Left hindlimb (tissue), 1 donor: Measurements from ENCODE around the gene PROSER3.
"Not testable (repeated sequence)": the region's sequence is repeated elsewhere in the genome, so short reads cannot be mapped to it uniquely, and the experiment has no call there.

Experiments used
- DNase-seq: peaks from one replicate; pipeline ENCODE4 v3.0.0-alpha.2; 2018

PROSER3 gene

DNA sequence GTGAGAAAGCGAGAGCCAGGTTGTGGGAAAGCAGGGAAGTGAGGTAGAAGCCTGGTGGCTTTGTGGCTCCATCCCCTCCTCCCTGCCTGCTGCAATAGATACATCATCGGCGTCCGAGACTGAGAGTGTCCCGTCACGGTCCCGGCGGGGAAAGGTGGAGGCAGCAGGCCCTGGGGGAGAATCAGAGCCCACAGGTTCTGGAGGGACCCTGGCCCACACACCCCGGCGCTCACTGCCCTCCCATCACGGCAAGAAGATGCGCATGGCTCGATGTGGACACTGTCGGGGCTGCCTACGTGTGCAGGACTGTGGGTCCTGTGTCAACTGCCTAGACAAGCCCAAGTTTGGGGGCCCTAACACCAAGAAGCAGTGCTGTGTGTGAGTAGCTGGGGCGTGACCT, 35.1 kb upstream of the PROSER3 start:
- peak; percentile 9 for DNase-seq

GRCh38 chr19:35723671-35724070, 34.3 kb upstream of the PROSER3 start:
- no peak for DNase-seq

DNA sequence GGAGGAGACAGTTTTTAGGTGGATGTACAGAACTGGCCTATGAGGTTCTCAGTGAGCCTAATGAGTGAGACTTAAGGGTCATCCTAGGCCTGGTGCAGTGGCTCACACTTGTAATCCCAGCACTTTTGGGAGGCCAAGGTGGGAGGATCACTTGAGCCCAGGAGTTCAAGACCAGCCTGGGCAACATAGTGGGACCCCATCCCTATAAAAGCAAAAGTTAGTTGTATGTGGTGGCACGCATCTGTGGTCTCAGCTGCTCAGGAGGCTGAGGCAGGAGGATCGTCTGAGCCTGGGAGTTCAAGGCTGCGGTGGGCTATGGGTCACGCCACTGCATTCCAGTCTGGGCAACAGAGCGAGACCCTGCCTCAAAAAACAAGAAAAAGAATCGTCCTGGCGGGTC, 33.8 kb upstream of the PROSER3 start:
- not testable (repeated sequence) for DNase-seq

GRCh38 chr19:35724560-35724959, 33.4 kb upstream of the PROSER3 start:
- DNase-seq = no peak

- no peak for DNase-seq
Measured at GRCh38 chr19:35725216-35725861, 32.6 kb upstream of the PROSER3 start.

GRCh38 chr19:35727053-35727955, 30.7 kb upstream of the PROSER3 start:
- DNase-seq = no peak

- no peak for DNase-seq
Measured at GRCh38 chr19:35727956-35728706, 29.8 kb upstream of the PROSER3 start.

GRCh38 chr19:35729021-35729420, 29.0 kb upstream of the PROSER3 start:
- no peak for DNase-seq

- DNase-seq = no peak
Measured at GRCh38 chr19:35729763-35730162, 28.2 kb upstream of the PROSER3 start.

DNA sequence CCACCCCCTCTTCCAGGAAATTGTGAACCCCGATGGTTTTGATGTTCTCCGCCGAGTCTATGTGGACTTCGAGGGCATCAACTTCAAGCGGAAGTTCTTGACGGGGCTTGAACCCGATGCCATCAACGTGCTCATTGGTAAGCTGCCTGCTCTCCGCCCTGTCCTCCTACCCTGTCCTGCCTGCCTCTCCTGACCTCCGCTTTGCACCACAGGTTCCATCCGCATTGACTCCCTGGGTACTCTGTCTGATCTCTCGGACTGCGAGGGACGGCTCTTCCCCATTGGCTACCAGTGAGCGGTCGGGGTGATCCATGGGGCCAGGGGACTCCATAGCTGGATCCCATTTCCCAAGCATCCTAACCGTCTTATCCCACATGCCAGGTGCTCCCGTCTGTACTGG, 27.6 kb upstream of the PROSER3 start:
- no peak for DNase-seq

GRCh38 chr19:35731353-35731752, 26.6 kb upstream of the PROSER3 start:
- no peak for DNase-seq

GRCh38 chr19:35731779-35732405, 26.1 kb upstream of the PROSER3 start:
- DNase-seq = no peak

- no peak for DNase-seq
Measured at GRCh38 chr19:35732540-35733179, 25.3 kb upstream of the PROSER3 start.

DNA sequence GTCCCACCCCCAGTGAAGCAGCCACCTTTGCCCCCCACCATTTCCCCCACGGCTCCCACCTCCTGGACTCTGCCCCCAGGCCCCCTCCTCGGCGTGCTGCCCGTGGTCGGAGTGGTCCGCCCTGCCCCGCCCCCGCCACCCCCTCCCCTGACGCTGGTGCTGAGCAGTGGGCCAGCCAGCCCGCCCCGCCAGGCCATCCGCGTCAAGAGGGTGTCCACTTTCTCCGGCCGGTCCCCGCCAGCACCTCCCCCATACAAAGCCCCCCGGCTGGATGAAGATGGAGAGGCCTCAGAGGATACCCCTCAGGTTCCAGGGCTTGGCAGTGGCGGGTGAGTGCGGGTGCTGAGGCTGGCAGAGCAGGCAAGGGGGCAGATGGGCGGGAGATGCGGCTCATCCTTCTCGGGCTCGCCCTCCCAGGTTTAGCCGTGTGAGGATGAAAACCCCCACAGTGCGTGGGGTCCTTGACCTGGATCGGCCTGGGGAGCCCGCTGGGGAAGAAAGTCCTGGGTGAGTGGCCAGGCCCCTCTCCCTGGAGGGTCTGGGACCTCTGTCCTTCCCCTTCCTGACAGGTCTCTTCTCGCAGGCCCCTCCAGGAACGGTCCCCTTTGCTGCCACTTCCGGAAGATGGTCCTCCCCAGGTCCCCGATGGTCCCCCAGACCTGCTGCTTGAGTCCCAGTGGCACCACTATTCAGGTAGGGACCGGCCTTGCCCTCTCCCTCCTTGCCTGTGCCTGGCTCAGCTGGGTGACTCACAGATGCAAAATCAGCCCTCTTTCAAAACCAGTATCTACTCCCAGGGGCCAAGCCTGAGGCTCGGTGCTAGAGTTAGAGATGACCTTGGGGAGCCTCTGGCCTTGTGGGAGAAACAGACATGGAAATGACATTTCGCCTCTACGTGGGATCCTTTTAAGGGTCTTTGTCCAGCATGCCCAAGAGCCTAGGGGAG, 24.5 kb upstream of the PROSER3 start:
- no peak for DNase-seq

DNA sequence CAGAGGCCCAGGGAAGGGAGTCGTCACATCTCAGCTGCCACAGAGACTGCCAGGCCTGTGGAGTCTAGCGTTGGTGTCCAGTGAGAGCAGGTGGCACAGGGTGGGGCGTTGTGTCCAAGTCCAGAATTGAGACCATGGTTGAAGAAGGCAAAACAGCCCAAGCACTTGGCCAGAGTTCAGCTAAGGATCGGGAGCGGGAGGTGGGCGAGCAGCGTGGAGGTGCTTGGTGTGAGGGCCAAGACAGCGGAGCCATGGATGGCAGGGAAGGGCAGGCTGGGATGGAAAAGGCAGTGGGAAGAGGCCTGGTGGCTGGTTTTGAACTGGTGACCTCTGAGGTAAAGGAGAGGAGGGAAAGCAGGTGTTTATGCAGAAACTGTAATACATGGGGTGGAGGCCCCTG, 23.7 kb upstream of the PROSER3 start:
- DNase-seq = no peak

DNA sequence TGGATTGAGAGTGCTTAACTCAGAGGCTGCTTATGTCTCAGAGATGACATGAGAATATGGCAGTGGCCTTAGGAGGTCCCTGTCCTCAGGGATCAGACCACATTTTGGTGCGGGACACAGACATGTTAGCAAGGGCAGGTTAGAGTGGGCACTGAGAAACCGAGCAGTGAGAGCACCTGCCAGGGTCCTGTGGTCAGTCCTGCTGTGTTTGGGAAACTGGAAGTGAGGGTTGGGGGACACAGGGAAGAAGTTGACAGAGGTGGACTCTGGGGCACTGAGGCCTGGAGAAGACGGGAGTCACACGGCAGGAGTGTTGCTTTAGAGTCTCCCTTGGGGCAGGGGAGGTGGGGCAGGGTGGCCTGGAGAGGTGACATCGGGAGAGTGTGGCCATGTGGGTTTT, 23.1 kb upstream of the PROSER3 start:
- DNase-seq = no peak

- no peak for DNase-seq
Measured at GRCh38 chr19:35736913-35737886, 20.8 kb upstream of the PROSER3 start.

- DNase-seq = no peak
Measured at GRCh38 chr19:35738021-35738886, 19.7 kb upstream of the PROSER3 start.

- no peak for DNase-seq
Measured at GRCh38 chr19:35738887-35739229, 19.1 kb upstream of the PROSER3 start.
